LNCAP (cell line): ENCODE data around the gene NANOS2.

Experiments used
- CTCF ChIP-seq: fragments of 450-650 bp; IDR thresholded peaks from 2 replicates; pipeline ENCODE4 v1.5.1; 2017; ENCODE audit warnings: mild to moderate bottlenecking

The NANOS2 gene

GRCh38 chr19:45887200-45887710, 27.3 kb downstream of the NANOS2 start:
- no peak for TF ChIP-seq CTCF

- no peak for TF ChIP-seq CTCF
These were observed 28.0 kb downstream of the NANOS2 start for GRCh38 chr19:45886427-45887199.

- no peak for TF ChIP-seq CTCF
These were observed 28.8 kb downstream of the NANOS2 start, which contains the start of gene IRF2BP1 for GRCh38 chr19:45885556-45886426. Gene IRF2BP1 (minus strand): TSS chr19:45886141. CDS start chr19:45885774, 367 bp downstream.

DNA sequence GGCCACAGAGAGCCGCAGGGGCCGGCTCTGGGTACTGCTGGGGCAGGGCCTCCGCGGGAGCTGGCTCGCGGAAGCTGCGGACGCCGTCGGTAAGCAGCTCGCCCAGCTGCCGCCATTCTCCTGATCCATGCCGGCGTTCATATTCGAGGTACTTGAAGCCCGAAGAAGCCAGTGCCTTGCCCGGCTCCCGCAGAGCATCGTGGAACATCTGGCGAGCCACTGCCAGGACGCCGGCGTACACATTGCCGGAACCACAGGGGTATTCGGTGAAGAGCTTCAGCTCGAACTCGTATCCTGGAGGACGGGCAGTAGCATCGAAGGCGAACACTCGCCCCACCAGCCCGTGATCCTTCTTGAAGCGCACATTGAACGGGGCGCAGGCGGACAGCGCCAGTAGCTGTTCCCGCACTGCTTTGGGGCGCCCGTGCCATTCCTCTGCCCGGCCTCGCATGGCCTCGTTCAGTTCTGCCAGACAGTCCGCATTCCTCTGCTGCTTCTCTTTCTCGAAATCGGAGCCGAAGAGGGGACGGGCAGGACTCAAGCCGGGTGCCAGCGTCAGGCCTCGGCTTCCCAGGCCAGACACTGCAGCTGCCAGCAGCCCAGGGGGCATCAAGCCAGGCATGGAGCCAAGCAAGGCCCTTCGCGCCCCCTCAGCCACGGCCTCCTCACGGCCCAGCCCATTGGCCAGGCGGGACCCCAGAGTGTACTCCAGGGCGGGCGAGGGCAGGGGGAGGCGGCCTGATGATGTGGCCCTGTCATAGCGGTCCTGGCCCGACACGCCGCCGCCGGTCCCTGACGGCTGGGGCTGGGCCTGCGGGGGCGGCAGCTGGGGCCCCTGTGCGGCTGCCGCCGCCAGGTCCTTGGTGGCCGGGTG, 29.7 kb downstream of the NANOS2 start:
- TF ChIP-seq CTCF = no peak

GRCh38 chr19:45883881-45884681, 30.5 kb downstream of the NANOS2 start:
- TF ChIP-seq CTCF = no peak

GRCh38 chr19:45883586-45883880, 31.0 kb downstream of the NANOS2 start:
- TF ChIP-seq CTCF = no peak
